IPS DF 6.9 (cell line): ENCODE results near the gene ABCA10.
"Not testable (repeated sequence)": the region's sequence is repeated elsewhere in the genome, so short reads cannot be mapped to it uniquely, and the experiment has no call there.

Source experiments
- DNase-seq: peaks from one replicate; pipeline ENCODE4 v3.0.0-alpha.2; 2013; ENCODE audit warnings: low read depth, low spot score
- H3K27ac ChIP-seq: one replicate; pipeline ENCODE4 v1.5.1; 2013; ENCODE audit warnings: low read length, control low read depth
- H3K27me3 ChIP-seq: 2 replicates; pipeline ENCODE4 v1.6.1; 2013; ENCODE audit warnings: mild to moderate bottlenecking, low read length; ENCODE audit not compliant: control insufficient read depth, insufficient read depth
- H3K36me3 ChIP-seq: 2 replicates; pipeline ENCODE4 v1.6.1; 2013; ENCODE audit warnings: low read length; ENCODE audit not compliant: control insufficient read depth, insufficient read depth
- H3K4me1 ChIP-seq: 2 replicates; pipeline ENCODE4 v1.6.1; 2013; ENCODE audit warnings: low read length; ENCODE audit not compliant: control insufficient read depth, insufficient read depth
- H3K4me3 ChIP-seq: 2 replicates; pipeline ENCODE4 v1.5.1; 2013; ENCODE audit warnings: mild to moderate bottlenecking, low read length
- H3K9me3 ChIP-seq: 2 replicates; pipeline ENCODE4 v1.6.1; 2013; ENCODE audit warnings: low read length, inconsistent platforms; ENCODE audit not compliant: control insufficient read depth, insufficient read depth
- WGBS: extraction: QIAGEN DNeasy Blood & Tissue Kit; methylation state at CpG from one replicate; pipeline ENCODE4 v1.1.7; 2013; ENCODE audit warnings: mixed read lengths, missing lambda C conversion rate; ENCODE audit not compliant: insufficient read length, insufficient coverage; 5-methylcytosine and 5-hydroxymethylcytosine counted together

The ABCA10 gene

GRCh38 chr17:69192754-69193153, 35.9 kb downstream of the ABCA10 start:
- H3K4me3 ChIP-seq = no peak overlapping the region
- H3K4me1 ChIP-seq = no peaks in the 10 kb centered on the region
- no peaks in the 10 kb centered on the region for H3K36me3 ChIP-seq
- H3K27ac ChIP-seq = no peak overlapping the region
- H3K27me3 ChIP-seq = no peaks in the 10 kb centered on the region
- H3K9me3 ChIP-seq = no peaks in the 10 kb centered on the region
- no peak for DNase-seq

GRCh38 chr17:69188796-69189195, 39.8 kb downstream of the ABCA10 start:
- Histone ChIP-seq H3K4me3 (no peak overlapping the region), H3K36me3 (no peaks in the 10 kb centered on the region), H3K27ac (no peak overlapping the region), H3K4me1 (0 out of 2 replicates have a peak, but pooled peaks cover 1% of the 10 kb centered on the region), H3K9me3 (no peaks in the 10 kb centered on the region), H3K27me3 (no peaks in the 10 kb centered on the region)
- DNase-seq = no peak
- no CpG with 5 or more reads among the region's 2 CpGs for WGBS

- WGBS = no CpG with 5 or more reads among the region's 1 CpG
- Histone ChIP-seq H3K4me3 (no peak overlapping the region), H3K9me3 (no peaks in the 10 kb centered on the region), H3K27me3 (no peaks in the 10 kb centered on the region), H3K27ac (no peak overlapping the region), H3K36me3 (no peaks in the 10 kb centered on the region), H3K4me1 (0 out of 2 replicates have a peak, but pooled peaks cover 1% of the 10 kb centered on the region)
- no peak for DNase-seq
Observed at GRCh38 chr17:69188064-69188463, 40.6 kb downstream of the ABCA10 start.

GRCh38 chr17:69187294-69187693, 41.3 kb downstream of the ABCA10 start:
- DNase-seq = no peak
- Histone ChIP-seq H3K9me3 (no peaks in the 10 kb centered on the region), H3K27me3 (no peaks in the 10 kb centered on the region), H3K27ac (no peak overlapping the region), H3K4me3 (no peak overlapping the region), H3K36me3 (no peaks in the 10 kb centered on the region), H3K4me1 (0 out of 2 replicates have a peak, but pooled peaks cover 1% of the 10 kb centered on the region)

GRCh38 chr17:69179227-69179952, 49.2 kb downstream of the ABCA10 start:
- Histone ChIP-seq H3K4me1 (0 out of 2 replicates have a peak, but pooled peaks cover 1% of the 10 kb centered on the region), H3K9me3 (no peaks in the 10 kb centered on the region), H3K36me3 (no peaks in the 10 kb centered on the region), H3K27ac (no peak overlapping the region), H3K4me3 (no peak overlapping the region), H3K27me3 (no peaks in the 10 kb centered on the region)
- DNase-seq = no peak
- no CpG with 5 or more reads among the region's 4 CpGs for WGBS

- Histone ChIP-seq H3K36me3 (no peaks in the 10 kb centered on the region), H3K9me3 (no peaks in the 10 kb centered on the region), H3K4me1 (no peaks in the 10 kb centered on the region), H3K27ac (no peak overlapping the region), H3K4me3 (no peak overlapping the region), H3K27me3 (no peaks in the 10 kb centered on the region)
- WGBS = no CpG with 5 or more reads among the region's 1 CpG
- DNase-seq = no peak
Observed at GRCh38 chr17:69176457-69176795, 52.2 kb downstream of the ABCA10 start.

GRCh38 chr17:69175625-69176456, 52.8 kb downstream of the ABCA10 start:
- no peak overlapping the region for H3K27ac ChIP-seq
- WGBS = no CpG with 5 or more reads among the region's 4 CpGs
- DNase-seq = no peak
- H3K4me1 ChIP-seq = no peaks in the 10 kb centered on the region
- no peaks in the 10 kb centered on the region for H3K9me3 ChIP-seq
- H3K27me3 ChIP-seq = no peaks in the 10 kb centered on the region
- H3K4me3 ChIP-seq = no peak overlapping the region
- H3K36me3 ChIP-seq = no peaks in the 10 kb centered on the region

GRCh38 chr17:69175262-69175624, 53.4 kb downstream of the ABCA10 start:
- no peak overlapping the region for H3K27ac ChIP-seq
- H3K4me3 ChIP-seq = no peak overlapping the region
- no peaks in the 10 kb centered on the region for H3K4me1 ChIP-seq
- no peaks in the 10 kb centered on the region for H3K27me3 ChIP-seq
- 100% methylated on average over 1 of the region's 4 CpGs for whole genome bisulfite sequencing
- no peaks in the 10 kb centered on the region for H3K9me3 ChIP-seq
- H3K36me3 ChIP-seq = no peaks in the 10 kb centered on the region
- no peak for DNase-seq

- no peak overlapping the region for H3K4me3 ChIP-seq
- WGBS = no CpG with 5 or more reads among the region's 2 CpGs
- no peaks in the 10 kb centered on the region for H3K36me3 ChIP-seq
- H3K27me3 ChIP-seq = no peaks in the 10 kb centered on the region
- no peak overlapping the region for H3K27ac ChIP-seq
- H3K4me1 ChIP-seq = no peaks in the 10 kb centered on the region
- no peaks in the 10 kb centered on the region for H3K9me3 ChIP-seq
- DNase-seq = no peak
Observed at GRCh38 chr17:69173118-69173517, 55.5 kb downstream of the ABCA10 start.

- DNase-seq = no peak
- Histone ChIP-seq H3K36me3 (no peaks in the 10 kb centered on the region), H3K4me3 (no peak overlapping the region), H3K27ac (no peak overlapping the region), H3K9me3 (no peaks in the 10 kb centered on the region), H3K27me3 (no peaks in the 10 kb centered on the region), H3K4me1 (no peaks in the 10 kb centered on the region)
Observed at GRCh38 chr17:69170377-69170776, 58.2 kb downstream of the ABCA10 start.

- H3K4me1 ChIP-seq, DNase-seq, H3K27me3 ChIP-seq, H3K36me3 ChIP-seq, H3K4me3 ChIP-seq, H3K9me3 ChIP-seq, H3K27ac ChIP-seq: not testable (repeated sequence)
Observed at GRCh38 chr17:69168642-69169041, 60.0 kb downstream of the ABCA10 start.
